NT2/D1 (cell line): Measurements from ENCODE around the gene HSCB.

ENCODE experiments used
- SUZ12 ChIP-seq: IDR thresholded peaks from 2 replicates; pipeline ENCODE4 v1.6.1; 2011; ENCODE audit not compliant: insufficient read length, insufficient read depth; ENCODE audit errors: extremely low read depth
- YY1 ChIP-seq: IDR thresholded peaks from 2 replicates; pipeline ENCODE4 v1.6.1; 2011; ENCODE audit not compliant: insufficient read length, insufficient read depth

DNA sequence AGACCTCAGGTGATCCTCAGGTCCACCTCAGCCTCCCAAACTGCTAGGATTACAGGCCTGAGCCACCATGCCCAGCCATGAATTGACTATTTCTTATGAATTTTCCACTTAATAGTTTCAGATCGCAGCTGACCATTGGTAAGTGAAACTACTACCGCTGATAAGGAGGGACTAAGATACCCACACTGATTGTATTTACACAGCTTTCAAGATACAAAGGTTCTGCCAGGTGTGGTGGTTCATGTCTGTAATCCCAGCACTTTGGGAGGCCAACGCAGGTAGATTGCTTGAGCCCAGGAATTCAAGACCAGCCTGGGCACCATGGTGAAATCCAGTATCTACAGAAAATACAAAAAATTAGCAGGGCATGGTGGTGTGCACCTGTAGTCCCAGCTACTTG is 4.1 kb upstream of the HSCB start:
- no peak for TF ChIP-seq SUZ12
- TF ChIP-seq YY1 = no peak
